ENCODE data around the gene FARP1. TPM values are rescaled to one million over a fixed set of nuclear protein-coding genes. Genes with fewer than 3 reads are reported as not detected.

Gene FARP1
- total and polyA plus RNA-seq, 2 of the 8 experiments (the other 6 are each of a cell fraction or from before 2014, with no cell fraction given): 24.7 to 104 TPM

- no peak overlapping the region for H2BK5ac ChIP-seq (ENCODE audit: low read depth, low read length)
- H3K9ac ChIP-seq (replicated peaks in 1 of 4; ENCODE audit: extremely low read depth in 1 of 4, low read depth in 3 of 4, low read length in 3 of 4): no peak overlapping the region
- H4K8ac ChIP-seq (ENCODE audit: extremely low read depth, insufficient read depth, low read length): no peak overlapping the region
- H3K36me3 ChIP-seq (ENCODE audit: control insufficient read depth in 2 of 4, insufficient read depth in 4 of 4, low read length in 3 of 4): peaks cover 0 to 23% (median 11%) of the 10 kb centered on the region in 4 experiments; a peak in 6 of 8 replicates
- no peak overlapping the region for H2AFZ ChIP-seq (ENCODE audit: low read length)
- 94% methylated on average over 18 of the region's 18 CpGs; no CpG with 5 or more reads in 1 of the 2 experiments for WGBS, 2 experiments (ENCODE audit: extremely low coverage in 1 of 2, insufficient coverage in 1 of 2, insufficient read length in 1 of 2, insufficient replicate concordance in 2 of 2, low coverage in 1 of 2, low lambda C conversion rate in 2 of 2, missing lambda C conversion rate in 1 of 2)
- no peak overlapping the region for H3K14ac ChIP-seq (ENCODE audit: insufficient read length)
- H2BK12ac ChIP-seq (ENCODE audit: low read depth, low read length): no peak overlapping the region
- H4K91ac ChIP-seq (replicated peaks; ENCODE audit: insufficient read length, low read length): no peak overlapping the region
- H4K5ac ChIP-seq (ENCODE audit: insufficient read length, low read depth, low read length): no peak overlapping the region
- no peaks in the 10 kb centered on the region for H3K27me3 ChIP-seq (replicated peaks in 1 of 4; ENCODE audit: control insufficient read depth in 3 of 4, extremely low read depth in 1 of 4, insufficient read depth in 3 of 4, low read length in 3 of 4)
- DNase-seq (ENCODE audit: low read depth in 1 of 2, low spot score in 2 of 2) (no peak), FAIRE-seq (no peak)
- no peak overlapping the region for H3K23ac ChIP-seq (ENCODE audit: insufficient read length)
- CTCF ChIA-PET (ENCODE audit: partially characterized antibody): interaction anchor here (1.3 to 3.4 kb wide), 3 partner anchors 12 to 30 kb away, joined by 4 to 16 read pairs (median 8); no protein-coding TSS in a partner anchor
- H2BK120ac ChIP-seq (replicated peaks; ENCODE audit: low read depth, low read length): no peak overlapping the region
- H3K18ac ChIP-seq (ENCODE audit: extremely low read depth, low read length): no peak overlapping the region
- no peaks in the 10 kb centered on the region for H3K4me1 ChIP-seq (replicated peaks in 1 of 4; ENCODE audit: control insufficient read depth in 3 of 4, insufficient read depth in 4 of 4, low read length in 3 of 4)
- H4K20me1 ChIP-seq (replicated peaks in 1 of 2; ENCODE audit: control insufficient read depth in 1 of 2, insufficient read depth in 2 of 2, low read length in 2 of 2): no peaks in the 10 kb centered on the region
- no peak for TF ChIP-seq TEAD4 (IDR thresholded peaks at IDR 0.05; ENCODE audit: low read depth, low read length)
- TF ChIP-seq TBP (IDR thresholded peaks at IDR 0.05; ENCODE audit: low read depth, low read length): no peak
- TF ChIP-seq RAD21 (IDR thresholded peaks at IDR 0.05 in 1 of 2, conservative IDR thresholded peaks at IDR 0.05 in 1 of 2; ENCODE audit: low read depth in 2 of 2, low read length in 2 of 2): no peak
- no peak for TF ChIP-seq CBX8 (IDR thresholded peaks at IDR 0.05; ENCODE audit: borderline replicate concordance, low read depth, low read length)
- no peak for TF ChIP-seq RFX5 (IDR thresholded peaks at IDR 0.05; ENCODE audit: borderline replicate concordance, low read depth, low read length)
- TF ChIP-seq SIN3A (conservative IDR thresholded peaks at IDR 0.05 in 1 of 2, IDR thresholded peaks at IDR 0.05 in 1 of 2; ENCODE audit: low read depth in 1 of 2, low read length in 2 of 2): no peak
- no peak for TF ChIP-seq SRF (IDR thresholded peaks at IDR 0.05; ENCODE audit: low read depth, low read length)
- TF ChIP-seq FOSL1 (IDR thresholded peaks at IDR 0.05; ENCODE audit: insufficient read depth, low read depth, low read length): no peak
- TF ChIP-seq HDAC6 (IDR thresholded peaks at IDR 0.05; ENCODE audit: low read depth, low read length): no peak
- no peak for TF ChIP-seq MAFK (IDR thresholded peaks at IDR 0.05; ENCODE audit: low read depth, low read length)
- TF ChIP-seq PHF8 (conservative IDR thresholded peaks at IDR 0.05; ENCODE audit: low read depth, low read length): no peak
- no peak overlapping the region for H3K4me3 ChIP-seq (ENCODE audit: extremely low read depth in 1 of 4, insufficient read depth in 2 of 4, low read depth in 3 of 4, low read length in 4 of 4)
- H3K27ac ChIP-seq (ENCODE audit: low read depth, low read length): no peak overlapping the region
- H3K79me1 ChIP-seq (ENCODE audit: low read depth, low read length): no peaks in the 10 kb centered on the region
- H3K4me2 ChIP-seq (ENCODE audit: insufficient read depth in 1 of 2, low read depth in 2 of 2, low read length in 2 of 2): no peak overlapping the region
- POLR2A ChIA-PET (ENCODE audit: partially characterized antibody): no interaction called here
- no peaks in the 10 kb centered on the region for H3K9me3 ChIP-seq (ENCODE audit: insufficient read depth in 2 of 2, low read depth in 1 of 2, low read length in 1 of 2)
- no peak overlapping the region for H3K4ac ChIP-seq (replicated peaks; ENCODE audit: insufficient read length, low read depth, low read length)
- H2BK20ac ChIP-seq (ENCODE audit: low read length): no peak overlapping the region
- no peak overlapping the region for H2BK15ac ChIP-seq (ENCODE audit: low read length)
- H3K23me2 ChIP-seq (ENCODE audit: low read depth, low read length): no peaks in the 10 kb centered on the region
- no peak overlapping the region for H2AK5ac ChIP-seq (ENCODE audit: low read depth, low read length)
- H3K79me2 ChIP-seq (ENCODE audit: control insufficient read depth in 1 of 2, insufficient read depth in 2 of 2, low read length in 2 of 2): no peaks in the 10 kb centered on the region
- H3K56ac ChIP-seq (replicated peaks; ENCODE audit: insufficient read length, low read depth, low read length): no peak overlapping the region
These were observed 272.6 kb downstream of the FARP1 start for GRCh38 chr13:98415326-98416070.

All from H1 (cell line).